Adrenal gland (tissue), 5 donors: ENCODE results near the gene KDM2B.

Experiments used
- POLR2A ChIP-seq, 2 donors: fragments of 450-650 bp; IDR thresholded peaks; one replicate each; pipeline ENCODE4 v1.6.1; 2017; ENCODE audit warnings: antibody characterized with exemption in 2 of 2, mild to moderate bottlenecking in 2 of 2, moderate library complexity in 1 of 2
- TF ChIP-seq, protein P1 (sequence below), 6 experiments: fragments of 450-650 bp in 4 of 6; fragments of 200-600 bp in 2 of 6; sonication (generic) in 1 of 6; IDR thresholded peaks; 1 replicate in 5 of 6; 2 replicates in 1 of 6; pipeline versions ENCODE4 v1.5.1 to v1.8.0; 2016 to 2021; ENCODE audit warnings: antibody characterized with exemption in 6 of 6, mild to moderate bottlenecking in 2 of 6, moderate library complexity in 1 of 6
- donor health status: DM: no; HTN: no; CAD: no.

DNA sequence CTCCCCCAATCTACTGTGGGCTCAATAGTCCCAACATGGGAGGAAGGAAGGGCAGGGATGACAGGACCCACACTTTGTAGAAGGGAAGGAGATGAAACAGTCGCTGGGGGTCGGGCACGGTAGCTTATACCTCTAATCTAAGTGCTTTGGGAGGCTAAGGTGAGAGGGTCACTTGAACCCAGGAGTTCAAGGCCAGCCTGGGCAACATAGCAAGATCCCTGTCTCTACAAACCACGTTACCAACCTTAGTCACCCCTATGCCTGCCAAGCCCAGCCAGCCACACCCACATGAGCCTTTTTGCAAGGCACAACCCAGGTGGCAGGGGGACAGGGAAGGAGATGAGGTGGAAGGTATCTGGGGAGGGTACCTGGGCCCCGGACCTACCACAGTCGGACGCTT is 31.7 kb downstream of the KDM2B start:
- TF ChIP-seq, protein P1, sequence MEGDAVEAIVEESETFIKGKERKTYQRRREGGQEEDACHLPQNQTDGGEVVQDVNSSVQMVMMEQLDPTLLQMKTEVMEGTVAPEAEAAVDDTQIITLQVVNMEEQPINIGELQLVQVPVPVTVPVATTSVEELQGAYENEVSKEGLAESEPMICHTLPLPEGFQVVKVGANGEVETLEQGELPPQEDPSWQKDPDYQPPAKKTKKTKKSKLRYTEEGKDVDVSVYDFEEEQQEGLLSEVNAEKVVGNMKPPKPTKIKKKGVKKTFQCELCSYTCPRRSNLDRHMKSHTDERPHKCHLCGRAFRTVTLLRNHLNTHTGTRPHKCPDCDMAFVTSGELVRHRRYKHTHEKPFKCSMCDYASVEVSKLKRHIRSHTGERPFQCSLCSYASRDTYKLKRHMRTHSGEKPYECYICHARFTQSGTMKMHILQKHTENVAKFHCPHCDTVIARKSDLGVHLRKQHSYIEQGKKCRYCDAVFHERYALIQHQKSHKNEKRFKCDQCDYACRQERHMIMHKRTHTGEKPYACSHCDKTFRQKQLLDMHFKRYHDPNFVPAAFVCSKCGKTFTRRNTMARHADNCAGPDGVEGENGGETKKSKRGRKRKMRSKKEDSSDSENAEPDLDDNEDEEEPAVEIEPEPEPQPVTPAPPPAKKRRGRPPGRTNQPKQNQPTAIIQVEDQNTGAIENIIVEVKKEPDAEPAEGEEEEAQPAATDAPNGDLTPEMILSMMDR (IDR thresholded peaks at IDR 0.05) = no peak
- TF ChIP-seq POLR2A (IDR thresholded peaks at IDR 0.05) = no peak
